ENCODE results near the gene KANSL2. TPM values are rescaled to one million over a fixed set of nuclear protein-coding genes. Genes with fewer than 3 reads are reported as not detected.
"Not testable (repeated sequence)": the region's sequence is repeated elsewhere in the genome, so short reads cannot be mapped to it uniquely, and the experiment has no call there.

Gene KANSL2
- total RNA-seq, 2 donors from 2014 or later = 53.1 to 53.2 TPM

DNA sequence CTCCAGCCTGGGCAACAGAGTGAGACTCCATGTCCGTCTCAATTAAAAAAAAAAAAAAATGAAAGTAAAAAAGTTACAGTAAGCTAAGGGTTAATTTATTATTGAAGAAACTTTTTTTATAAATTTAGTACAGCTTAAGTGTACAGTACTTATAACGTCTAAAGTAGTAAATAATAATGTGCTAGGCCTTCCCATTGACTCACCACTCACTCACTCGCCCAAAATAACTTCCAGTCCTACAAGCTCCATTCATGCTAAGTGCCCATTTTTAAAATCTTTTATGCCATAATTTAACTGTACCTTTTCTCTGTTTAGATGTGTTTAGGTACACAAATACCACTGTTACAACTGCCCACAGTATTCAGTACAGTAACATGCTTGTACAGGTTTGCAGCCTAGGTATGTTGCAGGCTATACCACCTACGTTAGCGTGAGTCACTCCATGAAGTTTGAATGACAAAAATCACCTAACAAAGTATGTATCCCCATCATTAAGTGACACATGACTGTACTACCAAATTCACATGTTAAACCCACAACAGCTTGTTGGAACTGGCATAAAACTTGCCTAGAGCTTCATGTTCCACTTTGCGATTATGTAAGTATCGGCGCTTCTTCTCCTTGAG is 10.7 kb downstream of the KANSL2 start:
- intact Hi-C loops (cut with DNase I) = no loop called here
- 79% methylated on average over 8 of the region's 8 CpGs for WGBS
- TF ChIP-seq POLR2A (IDR thresholded peaks at IDR 0.05) (no peak), POLR2AphosphoS5 (IDR thresholded peaks at IDR 0.05) (no peak)
- TF ChIP-seq, protein P1, sequence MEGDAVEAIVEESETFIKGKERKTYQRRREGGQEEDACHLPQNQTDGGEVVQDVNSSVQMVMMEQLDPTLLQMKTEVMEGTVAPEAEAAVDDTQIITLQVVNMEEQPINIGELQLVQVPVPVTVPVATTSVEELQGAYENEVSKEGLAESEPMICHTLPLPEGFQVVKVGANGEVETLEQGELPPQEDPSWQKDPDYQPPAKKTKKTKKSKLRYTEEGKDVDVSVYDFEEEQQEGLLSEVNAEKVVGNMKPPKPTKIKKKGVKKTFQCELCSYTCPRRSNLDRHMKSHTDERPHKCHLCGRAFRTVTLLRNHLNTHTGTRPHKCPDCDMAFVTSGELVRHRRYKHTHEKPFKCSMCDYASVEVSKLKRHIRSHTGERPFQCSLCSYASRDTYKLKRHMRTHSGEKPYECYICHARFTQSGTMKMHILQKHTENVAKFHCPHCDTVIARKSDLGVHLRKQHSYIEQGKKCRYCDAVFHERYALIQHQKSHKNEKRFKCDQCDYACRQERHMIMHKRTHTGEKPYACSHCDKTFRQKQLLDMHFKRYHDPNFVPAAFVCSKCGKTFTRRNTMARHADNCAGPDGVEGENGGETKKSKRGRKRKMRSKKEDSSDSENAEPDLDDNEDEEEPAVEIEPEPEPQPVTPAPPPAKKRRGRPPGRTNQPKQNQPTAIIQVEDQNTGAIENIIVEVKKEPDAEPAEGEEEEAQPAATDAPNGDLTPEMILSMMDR (IDR thresholded peaks at IDR 0.05) = no peak
- Histone ChIP-seq H3K27ac (no peak overlapping the region), H3K9me3 (no peaks in the 10 kb centered on the region), H3K27me3 (replicated peaks; ENCODE audit: insufficient read depth) (no peaks in the 10 kb centered on the region), H3K4me3 (no peak overlapping the region), H3K36me3 (peaks cover 4 to 27% of the 10 kb centered on the region in 2 donors), H3K4me1 (replicated peaks) (no peaks in the 10 kb centered on the region)
- DNase-seq (ENCODE audit: low spot score) = no peak

DNA sequence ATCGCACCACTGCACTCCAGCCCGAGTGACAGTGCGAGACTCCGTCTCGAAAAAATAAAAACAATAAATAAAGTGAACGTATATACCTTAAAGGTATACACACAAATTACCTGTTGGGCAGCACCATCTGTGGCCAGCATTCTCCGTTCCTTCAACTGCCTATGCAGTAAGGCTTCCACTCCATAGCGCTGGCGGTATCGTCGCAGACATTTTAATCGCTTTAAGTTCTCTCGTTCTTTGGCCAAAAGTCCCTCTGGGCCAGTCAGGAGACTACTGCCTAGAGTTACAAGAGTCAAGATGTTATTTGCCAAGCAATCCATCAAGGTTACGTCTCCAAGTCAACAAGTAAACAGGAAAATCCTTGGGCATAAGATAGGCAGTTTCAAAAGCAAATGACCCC is 13.0 kb downstream of the KANSL2 start:
- H3K36me3 ChIP-seq = peaks cover 4 to 27% of the 10 kb centered on the region in 2 donors
- TF ChIP-seq POLR2AphosphoS5 (IDR thresholded peaks at IDR 0.05) = no peak
- TF ChIP-seq, protein P1 (IDR thresholded peaks at IDR 0.05) = no peak
- TF ChIP-seq POLR2A (IDR thresholded peaks at IDR 0.05) = no peak

DNA sequence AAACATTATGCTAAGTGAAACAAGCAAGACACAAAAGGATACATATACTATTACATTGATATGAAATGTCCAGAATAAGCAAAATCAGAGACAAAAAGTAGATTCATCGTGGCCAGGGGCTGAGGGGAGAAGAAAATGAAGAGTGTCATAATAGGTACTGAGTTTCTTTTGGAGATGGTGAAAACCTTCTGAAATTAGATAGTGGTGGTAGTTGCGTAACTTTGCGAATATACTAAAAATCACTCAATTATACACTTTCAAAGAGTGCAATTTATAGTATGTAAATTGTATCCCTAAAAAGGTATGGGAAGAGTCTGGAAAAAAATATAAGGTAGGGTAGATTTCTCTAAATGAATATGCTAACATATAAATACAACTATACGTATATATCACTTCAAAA is 22.2 kb downstream of the KANSL2 start:
- 92% methylated on average over 4 of the region's 4 CpGs for WGBS
- intact Hi-C loops (cut with DNase I) = no loop called here
- TF ChIP-seq POLR2AphosphoS5 (IDR thresholded peaks at IDR 0.05) (no peak), POLR2A (IDR thresholded peaks at IDR 0.05) (no peak)
- TF ChIP-seq, protein P1 (IDR thresholded peaks at IDR 0.05) = no peak
- Histone ChIP-seq H3K27me3 (replicated peaks; ENCODE audit: insufficient read depth) (no peaks in the 10 kb centered on the region), H3K4me3 (no peak overlapping the region), H3K36me3 (peaks cover 3 to 14% of the 10 kb centered on the region in 2 donors), H3K4me1 (replicated peaks) (no peaks in the 10 kb centered on the region), H3K27ac (no peak overlapping the region), H3K9me3 (no peaks in the 10 kb centered on the region)
- no peak for DNase-seq (ENCODE audit: low spot score)

More for the DNA sequence above, 13.0 kb downstream of the KANSL2 start:
- DNase-seq (ENCODE audit: low spot score) = no peak
- no peaks in the 10 kb centered on the region for H3K27me3 ChIP-seq (replicated peaks; ENCODE audit: insufficient read depth)
- no peaks in the 10 kb centered on the region for H3K4me1 ChIP-seq (replicated peaks)
- H3K9me3 ChIP-seq = no peaks in the 10 kb centered on the region
- intact Hi-C loops (cut with DNase I) = no loop called here
- 91% methylated on average over 14 of the region's 14 CpGs for WGBS
- H3K27ac ChIP-seq = no peak overlapping the region
- no peak overlapping the region for H3K4me3 ChIP-seq

DNA sequence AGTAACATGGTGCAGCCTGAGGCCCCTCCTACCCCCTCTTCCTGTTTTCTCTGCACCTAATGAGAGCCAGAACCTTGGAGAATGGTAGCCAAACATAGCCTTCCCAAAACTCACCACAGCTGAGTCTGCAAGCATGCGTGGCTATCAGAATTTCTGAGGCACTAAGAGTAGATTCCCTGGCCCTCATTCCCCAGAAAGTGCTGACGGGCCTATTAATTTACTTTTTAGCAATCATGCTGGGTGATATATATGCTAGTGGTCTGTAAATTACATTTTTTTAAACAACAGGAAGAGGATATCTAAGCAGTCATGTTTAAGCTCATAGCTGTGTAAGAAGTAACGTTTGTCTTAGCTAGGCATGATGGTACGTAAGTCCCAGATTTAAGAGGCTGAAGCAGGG is 30.4 kb downstream of the KANSL2 start:
- 90% methylated on average over 4 of the region's 4 CpGs for whole genome bisulfite sequencing
- no peaks in the 10 kb centered on the region for H3K27me3 ChIP-seq (replicated peaks; ENCODE audit: insufficient read depth)
- TF ChIP-seq, protein P1 (IDR thresholded peaks at IDR 0.05) = no peak
- no peak for TF ChIP-seq POLR2A (IDR thresholded peaks at IDR 0.05)
- no peak for TF ChIP-seq POLR2AphosphoS5 (IDR thresholded peaks at IDR 0.05)
- intact Hi-C loops (cut with DNase I) = no loop called here
- H3K27ac ChIP-seq = no peak overlapping the region
- H3K4me3 ChIP-seq = no peak overlapping the region
- H3K4me1 ChIP-seq (replicated peaks) = no peaks in the 10 kb centered on the region
- peaks cover 13 to 15% of the 10 kb centered on the region in 2 donors for H3K36me3 ChIP-seq
- H3K9me3 ChIP-seq = no peaks in the 10 kb centered on the region
- DNase-seq (ENCODE audit: low spot score) = no peak

DNA sequence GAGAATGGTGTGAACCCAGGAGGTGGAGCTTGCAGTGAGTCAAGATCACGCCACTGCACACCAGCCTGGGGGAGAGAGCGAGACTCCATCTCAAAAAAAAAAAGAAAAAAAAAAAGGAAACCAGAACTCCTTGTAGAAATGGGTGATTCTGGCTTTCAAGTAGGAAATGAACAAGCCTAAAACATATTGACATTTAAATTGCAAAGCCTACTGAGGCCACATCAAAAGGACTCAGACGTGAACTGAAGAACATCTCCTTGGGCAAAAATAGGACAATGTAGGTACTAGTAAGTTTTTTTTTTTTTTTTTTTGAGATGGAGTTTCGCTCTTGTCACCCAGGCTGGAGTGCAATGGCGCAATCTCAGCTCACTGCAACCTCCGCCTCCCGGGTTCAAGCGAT is 36.7 kb downstream of the KANSL2 start:
- intact Hi-C loops (cut with DNase I); H3K9me3 ChIP-seq; H3K4me1 ChIP-seq (replicated peaks); DNase-seq (ENCODE audit: low spot score); H3K27ac ChIP-seq; H3K36me3 ChIP-seq; H3K4me3 ChIP-seq; H3K27me3 ChIP-seq (replicated peaks; ENCODE audit: insufficient read depth): not testable (repeated sequence)
- 95% methylated on average over 8 of the region's 8 CpGs for WGBS

All from prostate gland (tissue), 2 donors.